ENCODE results near the gene PCYT2. TPM values are rescaled to one million over a fixed set of nuclear protein-coding genes. Genes with fewer than 3 reads are reported as not detected.
A peak's percentile ranks its signal among the peaks of the same experiment; 100 is the strongest.

PCYT2 gene
- total and polyA plus RNA-seq, 2 donors (not counting 1 experiment from before 2014, with no cell fraction given), result 46.0 to 65.6 TPM

DNA sequence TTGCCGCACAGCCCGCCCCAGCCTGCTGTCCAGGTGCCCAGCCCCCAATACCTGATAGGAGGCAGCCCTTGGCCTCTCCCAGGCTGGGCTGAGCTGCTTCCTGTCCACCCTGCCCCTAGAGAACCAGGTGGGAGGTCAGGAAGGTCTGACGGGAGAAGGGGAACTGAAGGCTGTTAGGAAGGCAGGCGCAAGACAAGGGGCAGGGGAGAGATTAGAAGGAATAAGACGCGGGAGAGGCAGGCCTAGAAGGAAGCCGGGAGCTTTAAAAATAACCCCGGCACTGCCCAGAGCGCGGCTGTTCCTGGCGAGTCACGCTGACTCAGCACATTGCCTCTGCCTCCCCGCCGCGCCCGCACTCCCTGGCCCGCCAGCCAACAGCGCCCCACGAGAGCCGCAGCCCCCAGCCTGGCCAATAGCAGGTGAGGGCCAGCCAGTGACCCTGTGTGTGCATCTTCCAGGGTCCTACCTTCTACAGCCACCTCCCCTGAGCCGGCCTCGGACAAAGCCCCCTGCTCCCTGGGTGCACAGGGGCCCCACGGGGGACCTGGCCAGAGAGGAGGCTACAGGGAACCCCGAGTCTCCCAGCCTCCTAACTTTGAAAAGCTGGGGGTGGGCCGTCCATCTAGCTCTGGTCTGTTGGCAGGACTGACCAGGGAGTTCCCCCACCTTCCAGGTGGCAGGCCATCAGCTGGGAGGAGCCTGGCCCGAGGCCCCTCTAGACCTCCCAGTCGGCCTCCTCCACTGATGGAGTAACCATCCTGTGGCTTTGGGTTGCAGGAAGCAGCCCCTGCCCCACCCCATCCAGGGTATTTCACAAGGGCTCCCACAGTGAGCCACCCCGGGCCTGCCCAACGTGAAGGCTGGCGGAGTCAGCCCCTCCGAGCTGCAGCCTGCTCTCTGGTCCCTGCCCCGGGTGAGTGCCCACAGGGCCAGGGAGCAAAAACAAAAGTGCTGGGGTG is 12.4 kb upstream of the PCYT2 start:
- Histone ChIP-seq H3K36me3 (ENCODE audit: control insufficient read depth, insufficient read depth, low read length) (peaks cover 26% of the 10 kb centered on the region), H3K9me3 (ENCODE audit: control insufficient read depth, insufficient read depth, low read depth, low read length) (no peaks in the 10 kb centered on the region), H3K79me2 (ENCODE audit: control insufficient read depth, insufficient read depth, low read length) (peaks cover 73% of the 10 kb centered on the region), H3K4me2 (ENCODE audit: extremely low read depth, insufficient read depth, low read length) (peak overlapping the region; percentile 87), H3K4me3 (replicated peaks in 1 of 4; ENCODE audit: control extremely low read depth in 1 of 4, insufficient read depth in 1 of 4, low read depth in 3 of 4, low read length in 4 of 4) (peak overlapping the region; percentile 17 to 54 (median 35)), H3K4me1 (ENCODE audit: control insufficient read depth, extremely low read depth, insufficient read depth, low read length) (peaks cover 28% of the 10 kb centered on the region), H3K27ac (ENCODE audit: insufficient read depth, low read length) (peak overlapping the region; percentile 83), H3K27me3 (ENCODE audit: control insufficient read depth, insufficient read depth, low read length) (no peaks in the 10 kb centered on the region), H4K20me1 (ENCODE audit: control insufficient read depth, extremely low read depth, insufficient read depth, low read length) (no peaks in the 10 kb centered on the region), H3K9ac (ENCODE audit: insufficient read depth, low read length) (peak overlapping the region; percentile 58), H2AFZ (ENCODE audit: low read length) (no peak overlapping the region)
- TF ChIP-seq, protein P1, sequence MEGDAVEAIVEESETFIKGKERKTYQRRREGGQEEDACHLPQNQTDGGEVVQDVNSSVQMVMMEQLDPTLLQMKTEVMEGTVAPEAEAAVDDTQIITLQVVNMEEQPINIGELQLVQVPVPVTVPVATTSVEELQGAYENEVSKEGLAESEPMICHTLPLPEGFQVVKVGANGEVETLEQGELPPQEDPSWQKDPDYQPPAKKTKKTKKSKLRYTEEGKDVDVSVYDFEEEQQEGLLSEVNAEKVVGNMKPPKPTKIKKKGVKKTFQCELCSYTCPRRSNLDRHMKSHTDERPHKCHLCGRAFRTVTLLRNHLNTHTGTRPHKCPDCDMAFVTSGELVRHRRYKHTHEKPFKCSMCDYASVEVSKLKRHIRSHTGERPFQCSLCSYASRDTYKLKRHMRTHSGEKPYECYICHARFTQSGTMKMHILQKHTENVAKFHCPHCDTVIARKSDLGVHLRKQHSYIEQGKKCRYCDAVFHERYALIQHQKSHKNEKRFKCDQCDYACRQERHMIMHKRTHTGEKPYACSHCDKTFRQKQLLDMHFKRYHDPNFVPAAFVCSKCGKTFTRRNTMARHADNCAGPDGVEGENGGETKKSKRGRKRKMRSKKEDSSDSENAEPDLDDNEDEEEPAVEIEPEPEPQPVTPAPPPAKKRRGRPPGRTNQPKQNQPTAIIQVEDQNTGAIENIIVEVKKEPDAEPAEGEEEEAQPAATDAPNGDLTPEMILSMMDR (conservative IDR thresholded peaks at IDR 0.05 in 1 of 2, IDR thresholded peaks at IDR 0.05 in 1 of 2; ENCODE audit: low read depth in 1 of 2, low read length in 2 of 2), result no peak
- no peak for TF ChIP-seq EZH2 (IDR thresholded peaks at IDR 0.05; ENCODE audit: low read length, missing control alignments)
- peak; percentile 75 to 79 for DNase-seq (ENCODE audit: low read depth in 2 of 2)

DNA sequence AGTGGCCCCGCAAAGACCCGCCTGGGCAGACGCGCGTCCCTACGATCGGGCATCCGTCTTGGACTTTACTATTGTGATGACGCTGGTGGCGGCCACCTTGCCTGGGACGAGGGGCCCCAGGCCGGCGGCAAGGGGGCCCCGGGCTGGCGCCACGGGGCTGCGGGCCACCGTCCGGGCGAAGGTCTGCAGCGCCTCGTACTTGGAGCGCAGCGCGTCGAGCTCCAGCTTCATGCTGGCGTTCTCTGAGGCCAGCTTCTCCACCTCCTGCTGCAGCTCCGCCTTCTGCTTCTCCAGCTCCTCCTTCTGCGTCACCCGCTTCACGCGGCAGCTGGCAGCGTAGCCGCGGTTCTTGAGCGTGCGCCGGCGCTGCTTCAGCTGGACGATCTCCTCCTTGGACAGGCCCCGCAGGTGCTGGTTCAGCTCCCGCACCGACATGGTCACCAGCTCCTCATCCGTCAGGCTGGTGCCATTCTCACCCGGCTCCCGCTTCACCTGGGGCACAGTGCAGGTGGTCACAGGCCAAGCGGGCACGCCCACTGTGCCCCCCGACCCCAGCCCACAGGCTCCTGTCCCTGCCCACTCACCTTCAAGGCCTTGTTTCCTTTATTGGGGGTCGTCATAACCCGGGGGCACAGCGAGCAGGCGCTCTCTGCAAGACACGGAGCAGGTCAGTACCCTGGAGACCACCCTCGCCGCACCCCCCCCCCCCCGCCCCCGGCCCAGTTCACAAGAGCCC is 11.5 kb upstream of the PCYT2 start:
- TF ChIP-seq EZH2 (IDR thresholded peaks at IDR 0.05; ENCODE audit: low read length, missing control alignments), result no peak
- TF ChIP-seq, protein P1 (conservative IDR thresholded peaks at IDR 0.05 in 1 of 2, IDR thresholded peaks at IDR 0.05 in 1 of 2; ENCODE audit: low read depth in 1 of 2, low read length in 2 of 2), result no peak
- no peaks in the 10 kb centered on the region for H3K9me3 ChIP-seq (ENCODE audit: control insufficient read depth, insufficient read depth, low read depth, low read length)
- H3K27ac ChIP-seq (ENCODE audit: insufficient read depth, low read length), result peak overlapping the region; percentile 83
- H3K27me3 ChIP-seq (ENCODE audit: control insufficient read depth, insufficient read depth, low read length), result no peaks in the 10 kb centered on the region
- H3K4me3 ChIP-seq (replicated peaks in 1 of 4; ENCODE audit: control extremely low read depth in 1 of 4, insufficient read depth in 1 of 4, low read depth in 3 of 4, low read length in 4 of 4), result peak overlapping the region in 2 of 4 experiments; percentile 4 to 54
- no peak overlapping the region for H2AFZ ChIP-seq (ENCODE audit: low read length)
- H3K4me1 ChIP-seq (ENCODE audit: control insufficient read depth, extremely low read depth, insufficient read depth, low read length), result peaks cover 28% of the 10 kb centered on the region
- peaks cover 26% of the 10 kb centered on the region for H3K36me3 ChIP-seq (ENCODE audit: control insufficient read depth, insufficient read depth, low read length)
- no peak overlapping the region for H3K9ac ChIP-seq (ENCODE audit: insufficient read depth, low read length)
- peak overlapping the region; percentile 35 for H3K4me2 ChIP-seq (ENCODE audit: extremely low read depth, insufficient read depth, low read length)
- no peaks in the 10 kb centered on the region for H4K20me1 ChIP-seq (ENCODE audit: control insufficient read depth, extremely low read depth, insufficient read depth, low read length)
- DNase-seq (ENCODE audit: low read depth in 2 of 2), result no peak
- peaks cover 73% of the 10 kb centered on the region for H3K79me2 ChIP-seq (ENCODE audit: control insufficient read depth, insufficient read depth, low read length)

DNA sequence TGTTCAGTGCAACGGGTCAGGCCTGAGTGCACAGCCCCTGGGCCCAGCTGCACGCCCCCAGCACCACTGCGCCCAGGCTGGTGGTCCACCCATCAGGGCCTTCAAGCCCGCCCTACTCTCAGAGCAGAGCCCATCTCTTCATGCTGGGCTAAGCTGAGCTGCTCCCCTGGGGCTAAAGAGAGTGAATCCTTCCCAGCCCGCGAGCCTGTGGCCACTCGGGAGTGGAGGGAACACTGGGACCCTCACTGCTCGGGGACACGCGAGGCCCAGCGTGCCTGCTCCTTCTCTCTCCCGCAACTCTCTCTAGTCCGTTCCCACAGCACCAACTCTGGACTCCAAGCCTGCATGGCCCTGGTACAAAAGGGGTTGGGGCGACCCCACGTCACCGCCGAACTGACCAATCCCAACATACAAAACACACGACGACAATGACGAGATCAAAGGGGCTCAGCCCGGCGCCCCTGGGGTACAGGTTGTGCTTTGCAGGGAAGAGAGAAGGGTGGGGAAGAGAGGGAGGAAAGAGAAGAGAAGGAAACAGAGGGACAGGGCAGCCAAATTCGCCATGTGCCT is 10.9 kb upstream of the PCYT2 start:
- Histone ChIP-seq H3K36me3 (ENCODE audit: control insufficient read depth, insufficient read depth, low read length) (peaks cover 26% of the 10 kb centered on the region), H3K79me2 (ENCODE audit: control insufficient read depth, insufficient read depth, low read length) (peaks cover 77% of the 10 kb centered on the region), H3K27me3 (ENCODE audit: control insufficient read depth, insufficient read depth, low read length) (no peaks in the 10 kb centered on the region), H3K4me3 (replicated peaks in 1 of 4; ENCODE audit: control extremely low read depth in 1 of 4, insufficient read depth in 1 of 4, low read depth in 3 of 4, low read length in 4 of 4) (no peak overlapping the region), H3K4me1 (ENCODE audit: control insufficient read depth, extremely low read depth, insufficient read depth, low read length) (peaks cover 30% of the 10 kb centered on the region), H4K20me1 (ENCODE audit: control insufficient read depth, extremely low read depth, insufficient read depth, low read length) (no peaks in the 10 kb centered on the region), H3K9ac (ENCODE audit: insufficient read depth, low read length) (no peak overlapping the region), H3K9me3 (ENCODE audit: control insufficient read depth, insufficient read depth, low read depth, low read length) (no peaks in the 10 kb centered on the region), H2AFZ (ENCODE audit: low read length) (no peak overlapping the region), H3K27ac (ENCODE audit: insufficient read depth, low read length) (no peak overlapping the region), H3K4me2 (ENCODE audit: extremely low read depth, insufficient read depth, low read length) (no peak overlapping the region)
- DNase-seq (ENCODE audit: low read depth in 2 of 2), result no peak
- no peak for TF ChIP-seq EZH2 (IDR thresholded peaks at IDR 0.05; ENCODE audit: low read length, missing control alignments)
- TF ChIP-seq, protein P1 (conservative IDR thresholded peaks at IDR 0.05 in 1 of 2, IDR thresholded peaks at IDR 0.05 in 1 of 2; ENCODE audit: low read depth in 1 of 2, low read length in 2 of 2), result no peak
